ENCODE measurements around the gene SLC12A1.

DNA sequence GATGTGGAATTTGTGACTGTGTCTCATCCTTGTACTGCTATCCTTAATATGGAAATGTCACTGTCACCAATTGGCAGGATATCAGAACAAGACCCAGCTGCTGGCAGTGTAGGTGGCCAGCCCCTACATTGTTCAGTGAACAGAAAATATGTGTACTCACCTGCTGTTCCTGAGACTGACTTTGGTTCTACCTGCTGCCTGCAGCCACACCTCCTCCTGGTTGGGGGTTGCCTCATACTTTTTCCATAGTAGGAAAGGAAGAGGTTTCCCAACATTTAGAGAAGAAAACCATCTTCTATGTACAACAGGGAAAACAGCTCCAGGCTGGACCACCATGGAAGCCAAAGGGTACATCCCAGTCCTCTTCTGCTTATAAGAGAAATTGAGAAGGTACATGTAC lies 35.9 kb downstream of the SLC12A1 start:
- no peak for TF ChIP-seq POLR2A (IDR thresholded peaks at IDR 0.05; ENCODE audit: low read length)
- no peak for TF ChIP-seq GATA1 (IDR thresholded peaks at IDR 0.05; ENCODE audit: low read depth, low read length)

Data from erythroblast (primary cell).